ENCODE measurements around the gene NSD2. TPM values are rescaled to one million over a fixed set of nuclear protein-coding genes. Genes with fewer than 3 reads are reported as not detected.

NSD2 gene
- total RNA-seq, 1 experiment from 2014 or later, result 136 TPM

DNA sequence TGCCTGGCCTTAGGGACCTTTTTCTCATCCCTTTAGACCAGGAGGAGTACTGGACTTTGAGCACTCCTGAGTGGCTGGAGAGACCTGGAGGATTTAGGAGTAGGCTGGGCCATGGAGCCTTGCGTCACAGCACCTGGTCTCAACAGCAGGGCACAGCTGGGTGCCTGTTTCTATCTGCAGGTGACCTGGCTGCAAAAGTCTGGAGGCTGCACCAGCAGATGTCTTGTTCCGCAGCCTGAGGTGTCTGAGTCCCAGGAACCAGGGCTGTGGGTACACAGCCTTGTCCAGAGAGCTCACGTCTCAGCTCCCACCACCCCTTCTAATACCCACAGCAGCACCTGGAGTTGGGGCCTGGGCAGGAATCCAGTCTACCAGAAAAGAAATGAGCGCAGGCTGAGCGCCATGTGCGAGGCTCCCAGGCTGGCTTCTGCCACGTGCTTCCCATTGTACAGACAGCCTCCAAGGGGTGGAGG, 5.0 kb upstream of the NSD2 start:
- Histone ChIP-seq H4K5ac (ENCODE audit: insufficient read length, low read depth, low read length) (no peak overlapping the region), H2BK15ac (ENCODE audit: low read depth, low read length) (no peak overlapping the region), H3K56ac (ENCODE audit: insufficient read length, low read depth, low read length) (no peak overlapping the region), H3K9ac (ENCODE audit: extremely low read depth, insufficient read length, low read length) (no peak overlapping the region), H3K79me1 (ENCODE audit: insufficient read depth, low read depth, low read length, poor library complexity, severe bottlenecking) (no peaks in the 10 kb centered on the region), H3K23me2 (ENCODE audit: insufficient read length, low read depth, low read length, poor library complexity, severe bottlenecking) (peaks cover 5% of the 10 kb centered on the region), H3K4me1 (ENCODE audit: insufficient read depth, low read length) (no peaks in the 10 kb centered on the region), H2BK20ac (ENCODE audit: low read depth, low read length, poor library complexity, severe bottlenecking) (no peak overlapping the region), H3K4ac (ENCODE audit: low read depth, low read length) (no peak overlapping the region), H3K27me3 (ENCODE audit: insufficient read depth, low read length) (peaks cover 67% of the 10 kb centered on the region), H3K9me3 (ENCODE audit: control insufficient read depth, low read depth, low read length) (no peaks in the 10 kb centered on the region), H3K4me2 (ENCODE audit: insufficient read depth, insufficient read length, low read length) (no peak overlapping the region), H3K79me2 (ENCODE audit: insufficient read depth, low read length) (no peaks in the 10 kb centered on the region), H2AK5ac (ENCODE audit: insufficient read length, low read length) (no peak overlapping the region), H2BK120ac (ENCODE audit: low read depth, low read length, poor library complexity, severe bottlenecking) (no peak overlapping the region), H3T11ph (ENCODE audit: low read length) (no peak overlapping the region), H4K8ac (replicated peaks; ENCODE audit: insufficient read length, low read depth, low read length) (no peak overlapping the region), H2AFZ (ENCODE audit: low read length) (no peak overlapping the region), H3K23ac (ENCODE audit: insufficient read length, low read depth, low read length) (no peak overlapping the region), H2BK5ac (ENCODE audit: insufficient read length, low read length) (no peak overlapping the region), H3K18ac (ENCODE audit: insufficient read length, low read depth, low read length) (no peak overlapping the region), H3K14ac (ENCODE audit: insufficient read depth, low read length) (no peak overlapping the region), H4K20me1 (ENCODE audit: control insufficient read depth, insufficient read depth, insufficient read length) (peaks cover 3% of the 10 kb centered on the region), H4K91ac (ENCODE audit: insufficient read length, low read depth, low read length) (no peak overlapping the region), H2BK12ac (ENCODE audit: insufficient read length, low read depth, low read length) (no peak overlapping the region), H3K27ac (ENCODE audit: insufficient read length, low read depth, low read length) (no peak overlapping the region)
- H3K4me1 Mint-ChIP-seq, result peaks cover 12 to 31% of the 10 kb centered on the region in 2 experiments
- H3K27me3 Mint-ChIP-seq (ENCODE audit: low read depth), result peaks cover 90% of the 10 kb centered on the region
- DNase-seq, result no peak
- WGBS (ENCODE audit: extremely low coverage, insufficient read length, low lambda C conversion rate), result no CpG with 5 or more reads among the region's 7 CpGs
- no peak overlapping the region for H3K4me3 Mint-ChIP-seq
- TF ChIP-seq, protein P1, sequence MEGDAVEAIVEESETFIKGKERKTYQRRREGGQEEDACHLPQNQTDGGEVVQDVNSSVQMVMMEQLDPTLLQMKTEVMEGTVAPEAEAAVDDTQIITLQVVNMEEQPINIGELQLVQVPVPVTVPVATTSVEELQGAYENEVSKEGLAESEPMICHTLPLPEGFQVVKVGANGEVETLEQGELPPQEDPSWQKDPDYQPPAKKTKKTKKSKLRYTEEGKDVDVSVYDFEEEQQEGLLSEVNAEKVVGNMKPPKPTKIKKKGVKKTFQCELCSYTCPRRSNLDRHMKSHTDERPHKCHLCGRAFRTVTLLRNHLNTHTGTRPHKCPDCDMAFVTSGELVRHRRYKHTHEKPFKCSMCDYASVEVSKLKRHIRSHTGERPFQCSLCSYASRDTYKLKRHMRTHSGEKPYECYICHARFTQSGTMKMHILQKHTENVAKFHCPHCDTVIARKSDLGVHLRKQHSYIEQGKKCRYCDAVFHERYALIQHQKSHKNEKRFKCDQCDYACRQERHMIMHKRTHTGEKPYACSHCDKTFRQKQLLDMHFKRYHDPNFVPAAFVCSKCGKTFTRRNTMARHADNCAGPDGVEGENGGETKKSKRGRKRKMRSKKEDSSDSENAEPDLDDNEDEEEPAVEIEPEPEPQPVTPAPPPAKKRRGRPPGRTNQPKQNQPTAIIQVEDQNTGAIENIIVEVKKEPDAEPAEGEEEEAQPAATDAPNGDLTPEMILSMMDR (conservative IDR thresholded peaks at IDR 0.05), result no peak
- H3K9me3 Mint-ChIP-seq, result no peaks in the 10 kb centered on the region
- H3K27ac Mint-ChIP-seq, result no peak overlapping the region
- no peaks in the 10 kb centered on the region; a peak in 1 of 7 replicates for H3K36me3 Mint-ChIP-seq (ENCODE audit: insufficient read depth in 1 of 3, low read depth in 3 of 3)

All from H9 (cell line).